ENCODE results near the gene KATNAL2.
"Not testable (repeated sequence)": the region's sequence is repeated elsewhere in the genome, so short reads cannot be mapped to it uniquely, and the experiment has no call there.

KATNAL2 gene

GRCh38 chr18:46920653-46921052 is 3.3 kb downstream of the KATNAL2 start:
- H3K9ac ChIP-seq (ENCODE audit: low read depth in 1 of 2, low read length in 2 of 2): no peak overlapping the region
- H3K36me3 ChIP-seq (ENCODE audit: control insufficient read depth in 1 of 2, insufficient read depth in 2 of 2, low read length in 2 of 2): no peaks in the 10 kb centered on the region
- H3K9me3 ChIP-seq (ENCODE audit: control insufficient read depth in 1 of 2, low read length in 2 of 2): no peaks in the 10 kb centered on the region
- H3K4me1 ChIP-seq (ENCODE audit: control insufficient read depth in 1 of 2, insufficient read depth in 2 of 2, low read length in 2 of 2): peaks cover 5 to 9% of the 10 kb centered on the region in 2 donors
- H3K27ac ChIP-seq (ENCODE audit: low read depth, low read length): no peak overlapping the region
- no peak overlapping the region for H3K4me3 ChIP-seq (ENCODE audit: low read depth in 1 of 2, low read length in 2 of 2)
- no peaks in the 10 kb centered on the region for H3K27me3 ChIP-seq (ENCODE audit: control insufficient read depth in 1 of 2, insufficient read depth in 2 of 2, low read length in 2 of 2)

GRCh38 chr18:46939337-46939963 is 22.0 kb downstream of the KATNAL2 start:
- H3K36me3 ChIP-seq (ENCODE audit: control insufficient read depth in 1 of 2, insufficient read depth in 2 of 2, low read length in 2 of 2): no peaks in the 10 kb centered on the region
- H3K9me3 ChIP-seq (ENCODE audit: control insufficient read depth in 1 of 2, low read length in 2 of 2): no peaks in the 10 kb centered on the region
- no peaks in the 10 kb centered on the region for H3K4me1 ChIP-seq (ENCODE audit: control insufficient read depth in 1 of 2, insufficient read depth in 2 of 2, low read length in 2 of 2)
- H3K27me3 ChIP-seq (ENCODE audit: control insufficient read depth in 1 of 2, insufficient read depth in 2 of 2, low read length in 2 of 2): no peaks in the 10 kb centered on the region
- no peak overlapping the region for H3K9ac ChIP-seq (ENCODE audit: low read depth in 1 of 2, low read length in 2 of 2)
- no peak overlapping the region for H3K27ac ChIP-seq (ENCODE audit: low read depth, low read length)
- H3K4me3 ChIP-seq (ENCODE audit: low read depth in 1 of 2, low read length in 2 of 2): no peak overlapping the region

GRCh38 chr18:46939998-46940571 is 22.7 kb downstream of the KATNAL2 start:
- Histone ChIP-seq H3K27ac (ENCODE audit: low read depth, low read length) (no peak overlapping the region), H3K9ac (ENCODE audit: low read depth in 1 of 2, low read length in 2 of 2) (no peak overlapping the region), H3K36me3 (ENCODE audit: control insufficient read depth in 1 of 2, insufficient read depth in 2 of 2, low read length in 2 of 2) (no peaks in the 10 kb centered on the region), H3K4me3 (ENCODE audit: low read depth in 1 of 2, low read length in 2 of 2) (no peak overlapping the region), H3K4me1 (ENCODE audit: control insufficient read depth in 1 of 2, insufficient read depth in 2 of 2, low read length in 2 of 2) (no peaks in the 10 kb centered on the region), H3K27me3 (ENCODE audit: control insufficient read depth in 1 of 2, insufficient read depth in 2 of 2, low read length in 2 of 2) (no peaks in the 10 kb centered on the region), H3K9me3 (ENCODE audit: control insufficient read depth in 1 of 2, low read length in 2 of 2) (no peaks in the 10 kb centered on the region)

GRCh38 chr18:46942646-46943045 is 25.2 kb downstream of the KATNAL2 start:
- Histone ChIP-seq H3K4me3 (ENCODE audit: low read depth in 1 of 2, low read length in 2 of 2) (no peak overlapping the region), H3K27ac (ENCODE audit: low read depth, low read length) (no peak overlapping the region), H3K9ac (ENCODE audit: low read depth in 1 of 2, low read length in 2 of 2) (no peak overlapping the region)

GRCh38 chr18:46946656-46947282 is 29.4 kb downstream of the KATNAL2 start:
- Histone ChIP-seq H3K4me1 (ENCODE audit: control insufficient read depth in 1 of 2, insufficient read depth in 2 of 2, low read length in 2 of 2) (peaks cover 0 to 6% of the 10 kb centered on the region in 2 donors), H3K36me3 (ENCODE audit: control insufficient read depth in 1 of 2, insufficient read depth in 2 of 2, low read length in 2 of 2) (no peaks in the 10 kb centered on the region), H3K4me3 (ENCODE audit: low read depth in 1 of 2, low read length in 2 of 2) (peak overlapping the region; percentile 75 to 79), H3K27me3 (ENCODE audit: control insufficient read depth in 1 of 2, insufficient read depth in 2 of 2, low read length in 2 of 2) (peaks cover 4 to 11% of the 10 kb centered on the region in 2 donors), H3K9ac (ENCODE audit: low read depth in 1 of 2, low read length in 2 of 2) (peak overlapping the region; percentile 27 to 44), H3K27ac (ENCODE audit: low read depth, low read length) (no peak overlapping the region), H3K9me3 (ENCODE audit: control insufficient read depth in 1 of 2, low read length in 2 of 2) (no peaks in the 10 kb centered on the region)

More at GRCh38 chr18:46942646-46943045, 25.2 kb downstream of the KATNAL2 start:
- no peaks in the 10 kb centered on the region for H3K36me3 ChIP-seq (ENCODE audit: control insufficient read depth in 1 of 2, insufficient read depth in 2 of 2, low read length in 2 of 2)
- peaks cover 0 to 11% of the 10 kb centered on the region in 2 donors for H3K27me3 ChIP-seq (ENCODE audit: control insufficient read depth in 1 of 2, insufficient read depth in 2 of 2, low read length in 2 of 2)
- peaks cover 0 to 6% of the 10 kb centered on the region in 2 donors for H3K4me1 ChIP-seq (ENCODE audit: control insufficient read depth in 1 of 2, insufficient read depth in 2 of 2, low read length in 2 of 2)
- no peaks in the 10 kb centered on the region for H3K9me3 ChIP-seq (ENCODE audit: control insufficient read depth in 1 of 2, low read length in 2 of 2)

GRCh38 chr18:46950064-46950656 is 32.8 kb downstream of the KATNAL2 start:
- no peaks in the 10 kb centered on the region for H3K9me3 ChIP-seq (ENCODE audit: control insufficient read depth in 1 of 2, low read length in 2 of 2)
- no peak overlapping the region for H3K4me3 ChIP-seq (ENCODE audit: low read depth in 1 of 2, low read length in 2 of 2)
- H3K9ac ChIP-seq (ENCODE audit: low read depth in 1 of 2, low read length in 2 of 2): no peak overlapping the region

GRCh38 chr18:46953195-46953594 is 35.8 kb downstream of the KATNAL2 start:
- no peak overlapping the region for H3K4me3 ChIP-seq (ENCODE audit: low read depth in 1 of 2, low read length in 2 of 2)
- H3K27ac ChIP-seq (ENCODE audit: low read depth, low read length): no peak overlapping the region
- no peak overlapping the region for H3K9ac ChIP-seq (ENCODE audit: low read depth in 1 of 2, low read length in 2 of 2)
- H3K4me1 ChIP-seq (ENCODE audit: control insufficient read depth in 1 of 2, insufficient read depth in 2 of 2, low read length in 2 of 2): no peaks in the 10 kb centered on the region
- H3K36me3 ChIP-seq (ENCODE audit: control insufficient read depth in 1 of 2, insufficient read depth in 2 of 2, low read length in 2 of 2): no peaks in the 10 kb centered on the region
- no peaks in the 10 kb centered on the region for H3K9me3 ChIP-seq (ENCODE audit: control insufficient read depth in 1 of 2, low read length in 2 of 2)
- peaks cover 0 to 4% of the 10 kb centered on the region in 2 donors for H3K27me3 ChIP-seq (ENCODE audit: control insufficient read depth in 1 of 2, insufficient read depth in 2 of 2, low read length in 2 of 2)

More at GRCh38 chr18:46950064-46950656, 32.8 kb downstream of the KATNAL2 start:
- Histone ChIP-seq H3K36me3 (ENCODE audit: control insufficient read depth in 1 of 2, insufficient read depth in 2 of 2, low read length in 2 of 2) (no peaks in the 10 kb centered on the region), H3K27ac (ENCODE audit: low read depth, low read length) (no peak overlapping the region), H3K27me3 (ENCODE audit: control insufficient read depth in 1 of 2, insufficient read depth in 2 of 2, low read length in 2 of 2) (peaks cover 4 to 11% of the 10 kb centered on the region in 2 donors), H3K4me1 (ENCODE audit: control insufficient read depth in 1 of 2, insufficient read depth in 2 of 2, low read length in 2 of 2) (peaks cover 0 to 6% of the 10 kb centered on the region in 2 donors)

GRCh38 chr18:46958209-46958608 is 40.8 kb downstream of the KATNAL2 start:
- H3K9me3 ChIP-seq (ENCODE audit: control insufficient read depth in 1 of 2, low read length in 2 of 2): no peaks in the 10 kb centered on the region
- no peak overlapping the region for H3K9ac ChIP-seq (ENCODE audit: low read depth in 1 of 2, low read length in 2 of 2)
- no peaks in the 10 kb centered on the region for H3K27me3 ChIP-seq (ENCODE audit: control insufficient read depth in 1 of 2, insufficient read depth in 2 of 2, low read length in 2 of 2)
- H3K4me1 ChIP-seq (ENCODE audit: control insufficient read depth in 1 of 2, insufficient read depth in 2 of 2, low read length in 2 of 2): no peaks in the 10 kb centered on the region
- no peak overlapping the region for H3K27ac ChIP-seq (ENCODE audit: low read depth, low read length)
- no peaks in the 10 kb centered on the region for H3K36me3 ChIP-seq (ENCODE audit: control insufficient read depth in 1 of 2, insufficient read depth in 2 of 2, low read length in 2 of 2)
- no peak overlapping the region for H3K4me3 ChIP-seq (ENCODE audit: low read depth in 1 of 2, low read length in 2 of 2)

GRCh38 chr18:46963656-46964578 is 46.5 kb downstream of the KATNAL2 start:
- H3K9ac ChIP-seq (ENCODE audit: low read depth in 1 of 2, low read length in 2 of 2); H3K9me3 ChIP-seq (ENCODE audit: control insufficient read depth in 1 of 2, low read length in 2 of 2); H3K27ac ChIP-seq (ENCODE audit: low read depth, low read length); H3K4me3 ChIP-seq (ENCODE audit: low read depth in 1 of 2, low read length in 2 of 2); H3K27me3 ChIP-seq (ENCODE audit: control insufficient read depth in 1 of 2, insufficient read depth in 2 of 2, low read length in 2 of 2); H3K36me3 ChIP-seq (ENCODE audit: control insufficient read depth in 1 of 2, insufficient read depth in 2 of 2, low read length in 2 of 2); H3K4me1 ChIP-seq (ENCODE audit: control insufficient read depth in 1 of 2, insufficient read depth in 2 of 2, low read length in 2 of 2): not testable (repeated sequence)
